ENCODE results near the gene DAPK2.

DNA sequence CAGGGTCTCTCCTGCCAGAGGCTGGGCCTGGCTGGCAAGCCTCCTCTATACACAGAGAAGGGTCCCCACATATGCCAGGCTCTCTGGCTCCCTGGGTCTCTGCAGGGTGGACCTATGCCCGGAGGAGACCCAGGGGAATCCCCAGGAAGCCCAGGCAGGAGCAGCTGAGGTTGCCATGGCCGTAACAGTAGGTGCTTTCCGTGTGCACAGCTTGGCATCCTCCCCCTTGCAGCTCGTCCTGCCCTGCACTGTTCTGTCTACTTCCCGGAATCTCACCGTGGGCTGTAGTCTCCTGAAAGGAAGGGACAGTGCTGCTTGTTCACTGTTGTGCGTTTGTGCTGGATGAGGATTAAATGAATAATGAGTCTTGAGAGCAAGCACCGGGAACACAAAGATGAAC, 47.8 kb downstream of the DAPK2 start:
- TF ChIP-seq, protein P1, sequence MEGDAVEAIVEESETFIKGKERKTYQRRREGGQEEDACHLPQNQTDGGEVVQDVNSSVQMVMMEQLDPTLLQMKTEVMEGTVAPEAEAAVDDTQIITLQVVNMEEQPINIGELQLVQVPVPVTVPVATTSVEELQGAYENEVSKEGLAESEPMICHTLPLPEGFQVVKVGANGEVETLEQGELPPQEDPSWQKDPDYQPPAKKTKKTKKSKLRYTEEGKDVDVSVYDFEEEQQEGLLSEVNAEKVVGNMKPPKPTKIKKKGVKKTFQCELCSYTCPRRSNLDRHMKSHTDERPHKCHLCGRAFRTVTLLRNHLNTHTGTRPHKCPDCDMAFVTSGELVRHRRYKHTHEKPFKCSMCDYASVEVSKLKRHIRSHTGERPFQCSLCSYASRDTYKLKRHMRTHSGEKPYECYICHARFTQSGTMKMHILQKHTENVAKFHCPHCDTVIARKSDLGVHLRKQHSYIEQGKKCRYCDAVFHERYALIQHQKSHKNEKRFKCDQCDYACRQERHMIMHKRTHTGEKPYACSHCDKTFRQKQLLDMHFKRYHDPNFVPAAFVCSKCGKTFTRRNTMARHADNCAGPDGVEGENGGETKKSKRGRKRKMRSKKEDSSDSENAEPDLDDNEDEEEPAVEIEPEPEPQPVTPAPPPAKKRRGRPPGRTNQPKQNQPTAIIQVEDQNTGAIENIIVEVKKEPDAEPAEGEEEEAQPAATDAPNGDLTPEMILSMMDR (IDR thresholded peaks at IDR 0.05) = no peak
- no peak for TF ChIP-seq POLR2A (IDR thresholded peaks at IDR 0.05)

Measured in Peyer's patch (tissue), 4 donors.